ENCODE results near the gene SBK1. TPM values are rescaled to one million over a fixed set of nuclear protein-coding genes. Genes with fewer than 3 reads are reported as not detected.

The SBK1 gene
- total RNA-seq, 6 donors from 2014 or later, result 1.1 to 4.2 (median 2.1) TPM

DNA sequence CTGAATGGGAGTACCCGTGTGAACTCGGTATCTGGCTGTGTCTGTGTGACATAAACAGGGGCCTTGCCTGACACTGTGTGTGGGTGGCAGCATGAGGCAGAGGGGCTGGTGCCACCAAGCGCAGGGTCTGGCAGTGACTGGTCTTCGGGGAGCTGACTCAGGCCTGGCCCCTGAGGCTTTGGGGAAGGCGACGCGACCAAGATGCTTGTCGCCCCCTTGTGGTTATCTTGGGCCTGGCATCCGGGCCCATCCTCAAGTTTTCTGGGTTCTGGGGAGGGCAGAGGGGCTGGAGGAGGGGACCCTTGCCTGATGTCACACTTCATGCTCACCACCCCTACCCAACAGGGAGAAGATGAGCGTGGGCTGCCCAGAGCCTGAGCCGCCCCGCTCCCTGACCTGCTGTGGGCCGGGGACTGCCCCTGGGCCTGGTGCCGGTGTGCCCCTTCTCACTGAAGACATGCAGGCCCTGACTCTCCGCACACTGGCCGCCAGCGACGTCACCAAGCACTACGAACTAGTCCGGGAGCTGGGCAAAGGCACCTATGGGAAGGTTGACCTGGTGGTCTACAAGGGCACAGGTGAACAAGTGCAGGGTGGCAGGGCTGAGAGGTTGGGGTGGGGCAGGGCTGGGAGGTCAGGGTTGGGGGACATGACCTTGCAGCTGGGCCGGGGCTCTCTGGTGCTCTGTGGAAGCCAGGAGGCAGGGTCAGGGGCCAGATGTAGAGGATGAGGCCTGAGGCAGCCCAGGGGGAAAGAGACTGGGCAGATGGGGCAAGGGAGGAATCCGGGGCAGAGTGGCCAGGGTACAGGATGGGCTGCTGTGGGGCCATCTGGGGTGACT is 24.9 kb downstream of the SBK1 start:
- no peak overlapping the region for H3K4me3 ChIP-seq
- no peaks in the 10 kb centered on the region for H3K9me3 ChIP-seq
- DNase-seq, result peak; percentile 49 to 83

DNA sequence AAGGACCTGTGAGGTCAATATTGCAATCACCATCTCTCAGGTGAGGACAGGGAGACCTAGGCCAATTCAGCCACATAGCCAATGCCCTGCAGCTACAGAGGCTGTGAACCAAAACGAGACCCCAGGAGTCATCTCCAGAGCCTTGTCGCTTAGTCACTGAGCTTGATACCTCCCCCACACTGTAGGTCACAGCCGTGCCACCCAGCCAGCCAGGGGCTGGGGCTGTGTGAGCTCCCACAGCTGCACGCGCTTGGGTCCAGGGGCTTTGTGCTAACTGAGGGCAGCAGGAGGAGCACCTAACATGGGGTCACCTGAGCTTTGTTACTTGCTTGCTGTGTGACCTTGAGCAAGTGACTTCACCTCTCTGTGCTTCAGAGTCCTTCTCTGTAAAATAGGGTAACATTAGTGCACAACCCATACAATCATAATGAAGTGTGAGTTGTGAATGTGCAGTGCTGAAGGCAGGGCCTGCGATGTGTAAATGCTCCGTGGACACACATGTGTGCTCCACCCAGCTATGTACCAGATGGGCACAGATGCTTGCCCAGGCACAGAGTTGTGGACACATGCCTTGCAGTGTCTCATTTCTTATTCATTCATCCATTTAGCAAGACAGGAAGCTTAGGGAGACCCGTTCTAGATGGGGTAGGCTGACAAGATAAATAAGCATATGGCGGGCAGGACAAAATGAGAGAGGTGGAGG is 25.9 kb downstream of the SBK1 start:
- Histone ChIP-seq H3K4me3 (no peak overlapping the region), H3K36me3 (no peaks in the 10 kb centered on the region), H3K9me3 (no peaks in the 10 kb centered on the region), H3K4me1 (peaks cover 0 to 4% (median 1%) of the 10 kb centered on the region in 4 donors), H3K27ac (no peak overlapping the region), H3K27me3 (no peaks in the 10 kb centered on the region)
- DNase-seq (no peak), ATAC-seq (ENCODE audit: low FRiP score in 2 of 2) (no peak)
- TF ChIP-seq POLR2AphosphoS5 (IDR thresholded peaks at IDR 0.05) (no peak), POLR2A (IDR thresholded peaks at IDR 0.05) (no peak), EP300 (IDR thresholded peaks at IDR 0.05) (no peak)
- TF ChIP-seq, protein P1, sequence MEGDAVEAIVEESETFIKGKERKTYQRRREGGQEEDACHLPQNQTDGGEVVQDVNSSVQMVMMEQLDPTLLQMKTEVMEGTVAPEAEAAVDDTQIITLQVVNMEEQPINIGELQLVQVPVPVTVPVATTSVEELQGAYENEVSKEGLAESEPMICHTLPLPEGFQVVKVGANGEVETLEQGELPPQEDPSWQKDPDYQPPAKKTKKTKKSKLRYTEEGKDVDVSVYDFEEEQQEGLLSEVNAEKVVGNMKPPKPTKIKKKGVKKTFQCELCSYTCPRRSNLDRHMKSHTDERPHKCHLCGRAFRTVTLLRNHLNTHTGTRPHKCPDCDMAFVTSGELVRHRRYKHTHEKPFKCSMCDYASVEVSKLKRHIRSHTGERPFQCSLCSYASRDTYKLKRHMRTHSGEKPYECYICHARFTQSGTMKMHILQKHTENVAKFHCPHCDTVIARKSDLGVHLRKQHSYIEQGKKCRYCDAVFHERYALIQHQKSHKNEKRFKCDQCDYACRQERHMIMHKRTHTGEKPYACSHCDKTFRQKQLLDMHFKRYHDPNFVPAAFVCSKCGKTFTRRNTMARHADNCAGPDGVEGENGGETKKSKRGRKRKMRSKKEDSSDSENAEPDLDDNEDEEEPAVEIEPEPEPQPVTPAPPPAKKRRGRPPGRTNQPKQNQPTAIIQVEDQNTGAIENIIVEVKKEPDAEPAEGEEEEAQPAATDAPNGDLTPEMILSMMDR (IDR thresholded peaks at IDR 0.05), result no peak
- 84 to 85% methylated on average over 6 to 9 of the region's 9 CpGs for WGBS, 2 donors

More for the DNA sequence above, 24.9 kb downstream of the SBK1 start:
- ATAC-seq (ENCODE audit: low FRiP score in 2 of 2), result peak; percentile 55 to 65
- 28 to 83% methylated on average over 7 to 14 of the region's 22 CpGs for WGBS, 2 donors
- Histone ChIP-seq H3K27me3 (no peaks in the 10 kb centered on the region), H3K27ac (no peak overlapping the region), H3K4me1 (peaks cover 0 to 4% (median 1%) of the 10 kb centered on the region in 4 donors), H3K36me3 (no peaks in the 10 kb centered on the region)
- TF ChIP-seq POLR2AphosphoS5 (IDR thresholded peaks at IDR 0.05), result no peak
- TF ChIP-seq POLR2A (IDR thresholded peaks at IDR 0.05), result no peak
- TF ChIP-seq, protein P1 (IDR thresholded peaks at IDR 0.05), result peak; percentile 73 to 90 (median 82)

DNA sequence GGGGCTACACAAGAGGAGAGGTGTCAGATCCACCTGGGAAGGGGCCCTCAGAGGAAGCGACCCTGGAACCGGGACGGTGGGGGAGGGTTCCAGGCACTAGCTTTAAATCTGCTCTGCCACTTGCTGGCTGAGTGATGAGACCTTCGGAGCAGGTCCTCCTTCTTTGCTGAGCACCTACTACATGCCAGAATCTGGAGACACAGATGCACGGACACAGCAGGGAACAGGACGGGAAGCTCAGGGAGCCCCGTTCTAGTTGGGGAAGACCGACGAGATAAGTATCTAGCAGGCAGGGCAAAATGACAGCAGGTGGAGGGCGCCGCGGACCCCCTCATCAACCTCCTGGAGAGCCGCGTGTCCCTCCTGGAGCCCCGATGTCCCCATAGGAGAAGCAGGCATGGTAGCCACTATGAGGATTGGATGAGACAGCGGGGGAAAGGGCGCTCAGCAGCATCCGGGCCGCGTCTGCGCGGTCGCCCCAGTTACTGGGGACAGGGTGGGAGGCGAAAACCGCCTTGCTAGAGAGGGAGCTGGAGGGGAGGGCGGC is 27.2 kb downstream of the SBK1 start:
- no peak overlapping the region for H3K27ac ChIP-seq
- ATAC-seq (ENCODE audit: low FRiP score in 2 of 2), result no peak
- no peaks in the 10 kb centered on the region for H3K27me3 ChIP-seq
- H3K36me3 ChIP-seq, result no peaks in the 10 kb centered on the region
- TF ChIP-seq POLR2AphosphoS5 (IDR thresholded peaks at IDR 0.05), result no peak
- TF ChIP-seq EP300 (IDR thresholded peaks at IDR 0.05), result no peak
- TF ChIP-seq POLR2A (IDR thresholded peaks at IDR 0.05), result no peak
- TF ChIP-seq, protein P1 (IDR thresholded peaks at IDR 0.05), result no peak
- no peak for DNase-seq
- H3K4me3 ChIP-seq, result no peak overlapping the region
- H3K4me1 ChIP-seq, result peaks cover 0 to 4% (median 1%) of the 10 kb centered on the region in 4 donors
- H3K9me3 ChIP-seq, result no peaks in the 10 kb centered on the region
- 93 to 96% methylated on average over 17 to 26 of the region's 26 CpGs for WGBS, 2 donors

DNA sequence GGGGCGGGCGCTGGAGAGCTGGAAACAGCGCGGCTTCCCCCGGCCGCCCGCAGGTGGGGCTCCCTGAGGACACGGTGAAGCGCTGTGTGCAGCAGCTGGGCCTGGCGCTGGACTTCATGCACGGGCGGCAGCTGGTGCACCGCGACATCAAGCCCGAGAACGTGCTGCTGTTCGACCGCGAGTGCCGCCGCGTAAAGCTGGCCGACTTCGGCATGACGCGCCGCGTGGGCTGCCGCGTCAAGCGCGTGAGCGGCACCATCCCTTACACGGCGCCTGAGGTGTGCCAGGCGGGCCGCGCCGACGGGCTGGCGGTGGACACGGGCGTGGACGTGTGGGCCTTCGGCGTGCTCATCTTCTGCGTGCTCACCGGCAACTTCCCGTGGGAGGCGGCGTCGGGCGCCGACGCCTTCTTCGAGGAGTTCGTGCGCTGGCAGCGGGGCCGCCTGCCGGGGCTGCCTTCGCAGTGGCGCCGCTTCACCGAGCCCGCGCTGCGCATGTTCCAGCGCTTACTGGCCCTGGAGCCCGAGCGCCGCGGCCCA is 27.8 kb downstream of the SBK1 start:
- Histone ChIP-seq H3K9me3 (no peaks in the 10 kb centered on the region), H3K27me3 (no peaks in the 10 kb centered on the region), H3K4me3 (no peak overlapping the region), H3K36me3 (no peaks in the 10 kb centered on the region), H3K27ac (no peak overlapping the region), H3K4me1 (peaks cover 0 to 4% (median 1%) of the 10 kb centered on the region in 4 donors)
- TF ChIP-seq, protein P1 (IDR thresholded peaks at IDR 0.05), result no peak
- TF ChIP-seq EP300 (IDR thresholded peaks at IDR 0.05), result no peak
- no peak for TF ChIP-seq POLR2A (IDR thresholded peaks at IDR 0.05)
- no peak for TF ChIP-seq POLR2AphosphoS5 (IDR thresholded peaks at IDR 0.05)
- WGBS, 2 donors, result 97 to 98% methylated on average over 40 to 73 of the region's 73 CpGs
- ATAC-seq (ENCODE audit: low FRiP score in 2 of 2) (no peak), DNase-seq (peak in 1 of 2 donors; percentile 87)

All from upper lobe of left lung (tissue), 6 donors.